Measurements from ENCODE around the gene HDAC11. TPM values are rescaled to one million over a fixed set of nuclear protein-coding genes. Genes with fewer than 3 reads are reported as not detected.
"Not testable (repeated sequence)": the region's sequence is repeated elsewhere in the genome, so short reads cannot be mapped to it uniquely, and the experiment has no call there.

HDAC11 gene
- total and polyA plus RNA-seq, 10 of the 15 experiments (the other 5 are each of a cell fraction or from before 2014, with no cell fraction given): 0.04 to 0.76 (median 0.22) TPM; not detected in 1

DNA sequence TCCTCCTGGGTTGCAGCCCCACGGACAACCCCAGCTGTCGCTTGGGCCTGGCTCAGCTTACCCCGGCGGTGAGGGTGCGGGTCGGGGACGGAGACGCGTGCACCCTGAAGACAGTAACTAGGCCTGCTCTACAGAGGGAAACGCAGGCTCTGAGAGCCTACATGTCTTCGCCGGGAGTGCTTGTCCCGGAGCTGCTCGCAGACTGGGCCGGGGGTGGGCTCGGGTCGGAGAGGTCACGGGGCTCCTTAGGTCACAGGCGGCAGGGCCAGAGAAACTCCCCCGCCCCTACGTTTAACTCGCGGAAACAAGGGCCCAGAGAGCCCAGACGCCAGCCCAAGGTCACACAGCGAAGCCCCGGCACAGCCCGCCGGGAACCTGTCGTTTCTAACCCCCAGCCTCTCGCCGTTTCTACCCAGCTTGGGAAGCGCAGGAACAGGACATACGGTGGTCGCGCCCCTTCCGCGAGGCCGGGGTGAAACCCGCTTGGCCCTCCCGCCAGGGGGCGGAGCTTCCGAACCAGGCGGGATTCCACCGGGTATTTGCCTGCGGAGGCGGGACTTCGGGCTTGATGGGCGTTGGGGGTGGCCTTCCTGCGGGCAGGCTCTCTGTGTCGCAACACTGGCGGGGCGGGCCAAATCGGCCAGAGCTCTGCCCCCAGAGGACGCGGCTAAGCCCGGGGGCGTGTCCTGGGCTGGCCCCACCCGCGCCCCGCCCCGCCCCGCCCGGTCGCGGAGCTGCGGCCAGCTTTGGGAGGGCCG is at the start of gene HDAC11 (continued):
- peak; percentile 98 for TF ChIP-seq PKNOX1 (IDR thresholded peaks at IDR 0.05)
- TF ChIP-seq CREM (IDR thresholded peaks at IDR 0.05; ENCODE audit: low read depth): peak; percentile 47; the same call in 1 of the 2 replicates
- peak; percentile 82 for TF ChIP-seq CREB1 (IDR thresholded peaks at IDR 0.05; ENCODE audit: low read depth)
- TF ChIP-seq ZNF207 (IDR thresholded peaks at IDR 0.05; ENCODE audit: borderline replicate concordance): 0 out of 2 replicates have a peak, but pooled peaks have one; percentile 39
- TF ChIP-seq POLR2AphosphoS5 (IDR thresholded peaks at IDR 0.05; ENCODE audit: low read length): peak; percentile 67; the same call in 1 of the 2 replicates
- TF ChIP-seq, protein P1, sequence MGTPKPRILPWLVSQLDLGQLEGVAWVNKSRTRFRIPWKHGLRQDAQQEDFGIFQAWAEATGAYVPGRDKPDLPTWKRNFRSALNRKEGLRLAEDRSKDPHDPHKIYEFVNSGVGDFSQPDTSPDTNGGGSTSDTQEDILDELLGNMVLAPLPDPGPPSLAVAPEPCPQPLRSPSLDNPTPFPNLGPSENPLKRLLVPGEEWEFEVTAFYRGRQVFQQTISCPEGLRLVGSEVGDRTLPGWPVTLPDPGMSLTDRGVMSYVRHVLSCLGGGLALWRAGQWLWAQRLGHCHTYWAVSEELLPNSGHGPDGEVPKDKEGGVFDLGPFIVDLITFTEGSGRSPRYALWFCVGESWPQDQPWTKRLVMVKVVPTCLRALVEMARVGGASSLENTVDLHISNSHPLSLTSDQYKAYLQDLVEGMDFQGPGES (IDR thresholded peaks at IDR 0.05): peak; percentile 51; the same call in 1 of the 2 replicates
- TF ChIP-seq NR2F1 (conservative IDR thresholded peaks at IDR 0.05): peak; percentile 89
- peak; percentile 80 for TF ChIP-seq HDGF (IDR thresholded peaks at IDR 0.05)
- peak; percentile 47; the same call in 1 of the 2 replicates for TF ChIP-seq CHD2 (IDR thresholded peaks at IDR 0.05; ENCODE audit: borderline replicate concordance, low read depth, low read length)
- TF ChIP-seq IKZF1 (conservative IDR thresholded peaks at IDR 0.05): peak; percentile 48
- TF ChIP-seq MXI1 (IDR thresholded peaks at IDR 0.05; ENCODE audit: low read depth, low read length): peak; percentile 33; the same call in 1 of the 2 replicates
- TF ChIP-seq MEF2B (IDR thresholded peaks at IDR 0.05; ENCODE audit: partially characterized antibody, poor library complexity, severe bottlenecking): peak; percentile 34
- TF ChIP-seq LARP7 (IDR thresholded peaks at IDR 0.05): peak; percentile 21; the same call in 1 of the 2 replicates
- peak; percentile 54; the same call in 1 of the 2 replicates for TF ChIP-seq RB1 (IDR thresholded peaks at IDR 0.05; ENCODE audit: borderline replicate concordance)
- peak; percentile 95 for TF ChIP-seq PBX3 (IDR thresholded peaks at IDR 0.05; ENCODE audit: insufficient replicate concordance, low read depth, low read length)
- TF ChIP-seq YBX1 (IDR thresholded peaks at IDR 0.05): no peak

DNA sequence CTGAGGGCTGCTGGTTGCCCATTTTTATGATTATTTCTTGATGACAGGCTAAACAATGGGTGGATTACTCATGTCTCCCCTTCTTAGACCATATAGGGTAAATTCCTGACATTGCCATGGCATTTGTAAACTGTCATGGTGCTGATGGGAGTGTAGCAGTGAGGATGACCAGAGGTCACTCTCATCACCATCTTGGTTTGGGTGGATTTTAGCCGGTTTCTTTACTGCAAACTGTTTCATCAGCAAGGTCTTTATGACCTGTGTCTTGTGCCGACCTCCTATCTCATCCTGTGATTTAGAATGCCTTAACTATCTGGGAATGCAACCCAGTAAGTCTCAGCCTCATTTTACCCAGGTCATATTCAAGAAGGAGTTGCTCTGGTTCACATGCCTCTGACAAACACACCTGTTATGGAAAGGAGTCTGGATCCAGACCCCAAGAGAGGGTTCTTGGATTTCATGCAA is 49.7 kb upstream of the HDAC11 start:
- H3K9me3 ChIP-seq (replicated peaks; ENCODE audit: control insufficient read depth, insufficient read depth, low read length); H2AFZ ChIP-seq (ENCODE audit: control insufficient read depth, low read depth, low read length); H3K4me1 ChIP-seq (ENCODE audit: control insufficient read depth, insufficient read depth, low read length); H3K36me3 ChIP-seq (ENCODE audit: control insufficient read depth in 2 of 2, insufficient read depth in 2 of 2, low read length in 1 of 2); FAIRE-seq; H3K9ac ChIP-seq (ENCODE audit: control insufficient read depth, insufficient read depth, low read length); H3K4me3 ChIP-seq; H3K27ac ChIP-seq (ENCODE audit: control insufficient read depth, insufficient read depth); in situ Hi-C loops (cut with MboI); RAD21 ChIA-PET (ENCODE audit: unreplicated experiment); ATAC-seq; SMC1A ChIA-PET (ENCODE audit: uncharacterized antibody, unreplicated experiment); H3K4me2 ChIP-seq (ENCODE audit: control insufficient read depth, insufficient read depth); H3K27me3 ChIP-seq (replicated peaks in 1 of 2; ENCODE audit: control insufficient read depth in 2 of 2, insufficient read depth in 2 of 2, low read length in 1 of 2); BruUV-seq (replicated peaks); intact Hi-C loops (cut with micrococcal nuclease; ENCODE audit: unreplicated experiment); H3K79me2 ChIP-seq (ENCODE audit: control insufficient read depth, insufficient read depth, low read length); CTCF ChIA-PET; H4K20me1 ChIP-seq (ENCODE audit: control insufficient read depth, insufficient read depth); DNase-seq (ENCODE audit: low read depth, low spot score); POLR2A ChIA-PET: not testable (repeated sequence)
- WGBS (ENCODE audit: insufficient coverage, insufficient replicate concordance, low lambda C conversion rate, missing lambda C conversion rate): 32% methylated on average over 2 of the region's 2 CpGs
